Left lung (tissue), 10 donors: ENCODE data around the gene KRTAP9-7. TPM values are rescaled to one million over a fixed set of nuclear protein-coding genes. Genes with fewer than 3 reads are reported as not detected.

Experiments
- ATAC-seq: fragments of 200-7000 bp; cut with Tn5 transposase; one replicate; pipeline ENCODE4 v1.9.1; 2020; ENCODE audit warnings: moderate library complexity
- DNase-seq, 4 donors: peaks; one replicate each; pipeline ENCODE4 v3.0.0-alpha.2; 2013 to 2020
- H3K27ac ChIP-seq, 2 donors: fragments of 200-600 bp; sonication (generic) in 1 of 2; one replicate each; pipeline versions ENCODE4 v1.5.0 to v1.8.0; 2020 to 2021
- H3K27me3 ChIP-seq, 2 donors: fragments of 200-600 bp; sonication (generic) in 1 of 2; one replicate each; pipeline versions ENCODE4 v1.5.0 to v1.8.0; 2020 to 2021
- H3K36me3 ChIP-seq, 2 donors: fragments of 200-600 bp; sonication (generic) in 1 of 2; one replicate each; pipeline versions ENCODE4 v1.5.0 to v1.8.0; 2020 to 2021
- H3K4me1 ChIP-seq, 2 donors: fragments of 200-600 bp; one replicate each; pipeline ENCODE4 v1.8.0; 2021
- H3K4me3 ChIP-seq, 2 donors: fragments of 200-600 bp; sonication (generic) in 1 of 2; one replicate each; pipeline versions ENCODE4 v1.5.0 to v1.8.0; 2020 to 2021; ENCODE audit warnings: mild to moderate bottlenecking in 1 of 2
- H3K9me3 ChIP-seq, 2 donors: fragments of 200-600 bp; sonication (generic) in 1 of 2; one replicate each; pipeline versions ENCODE4 v1.5.0 to v1.8.0; 2020 to 2021
- intact Hi-C, 2 donors: fragments of 100-400 bp; cut with DNase I; formaldehyde crosslinking; loops; one replicate each; pipeline versions ENCODE4 v1.11.2 to v1.14.2; 2022
- polyA plus RNA-seq, 6 donors: library from polyadenylated mRNA; unstranded; fragments of 120-200 nt; gene quantifications; one replicate each; pipeline ENCODE4 v1.2.1, GENCODE V29; 2013; ENCODE audit not compliant: insufficient read length in 6 of 6
- total RNA-seq, 2 donors: library from RNA; stranded (reverse); fragmentation: NEBNext Ultra II Directional; extraction: Animal tissue kit (Norgen Biotek cat#: 25700); gene quantifications; one replicate each; pipeline ENCODE4 v1.2.1, GENCODE V29; 2021
- TF ChIP-seq, protein P1 (sequence below), 2 donors: fragments of 200-600 bp; sonication (generic) in 1 of 2; IDR thresholded peaks; one replicate each; pipeline versions ENCODE4 v1.5.0 to v1.8.0; 2021; ENCODE audit warnings: antibody characterized with exemption in 2 of 2
- donor health status: DM: no; HTN: yes; CAD: no.
- donor health status: DM: no; HTN: no; CAD: no.

Gene KRTAP9-7
- total and polyA plus RNA-seq, 8 donors: not detected

DNA sequence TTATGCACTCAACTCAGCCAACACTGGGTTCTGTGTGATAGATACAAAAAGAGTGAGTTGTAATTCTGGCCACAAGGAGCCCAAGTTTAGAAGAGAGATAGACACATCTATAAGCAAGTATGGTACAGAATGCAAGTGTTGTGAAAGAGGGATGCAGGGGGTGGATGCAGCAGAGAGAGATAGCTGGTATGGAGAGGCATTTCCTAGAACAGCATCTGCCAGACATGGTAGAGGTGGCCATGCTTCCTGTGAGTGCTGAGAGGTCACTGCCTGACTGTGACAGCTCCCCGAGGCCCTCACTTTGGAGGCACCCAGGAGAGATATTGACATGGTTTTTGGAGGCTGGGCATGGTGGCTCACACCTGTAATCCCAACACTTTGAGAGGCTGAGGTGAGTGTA, 35.6 kb downstream of the KRTAP9-7 start:
- Histone ChIP-seq H3K4me3 (no peak overlapping the region), H3K4me1 (peaks cover 0 to 19% of the 10 kb centered on the region in 2 donors), H3K27me3 (peaks cover 0 to 21% of the 10 kb centered on the region in 2 donors), H3K36me3 (no peaks in the 10 kb centered on the region), H3K27ac (no peak overlapping the region), H3K9me3 (no peaks in the 10 kb centered on the region)
- DNase-seq (no peak), ATAC-seq (no peak)
- TF ChIP-seq, protein P1, sequence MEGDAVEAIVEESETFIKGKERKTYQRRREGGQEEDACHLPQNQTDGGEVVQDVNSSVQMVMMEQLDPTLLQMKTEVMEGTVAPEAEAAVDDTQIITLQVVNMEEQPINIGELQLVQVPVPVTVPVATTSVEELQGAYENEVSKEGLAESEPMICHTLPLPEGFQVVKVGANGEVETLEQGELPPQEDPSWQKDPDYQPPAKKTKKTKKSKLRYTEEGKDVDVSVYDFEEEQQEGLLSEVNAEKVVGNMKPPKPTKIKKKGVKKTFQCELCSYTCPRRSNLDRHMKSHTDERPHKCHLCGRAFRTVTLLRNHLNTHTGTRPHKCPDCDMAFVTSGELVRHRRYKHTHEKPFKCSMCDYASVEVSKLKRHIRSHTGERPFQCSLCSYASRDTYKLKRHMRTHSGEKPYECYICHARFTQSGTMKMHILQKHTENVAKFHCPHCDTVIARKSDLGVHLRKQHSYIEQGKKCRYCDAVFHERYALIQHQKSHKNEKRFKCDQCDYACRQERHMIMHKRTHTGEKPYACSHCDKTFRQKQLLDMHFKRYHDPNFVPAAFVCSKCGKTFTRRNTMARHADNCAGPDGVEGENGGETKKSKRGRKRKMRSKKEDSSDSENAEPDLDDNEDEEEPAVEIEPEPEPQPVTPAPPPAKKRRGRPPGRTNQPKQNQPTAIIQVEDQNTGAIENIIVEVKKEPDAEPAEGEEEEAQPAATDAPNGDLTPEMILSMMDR (IDR thresholded peaks at IDR 0.05): no peak
- intact Hi-C loops: no loop called here

DNA sequence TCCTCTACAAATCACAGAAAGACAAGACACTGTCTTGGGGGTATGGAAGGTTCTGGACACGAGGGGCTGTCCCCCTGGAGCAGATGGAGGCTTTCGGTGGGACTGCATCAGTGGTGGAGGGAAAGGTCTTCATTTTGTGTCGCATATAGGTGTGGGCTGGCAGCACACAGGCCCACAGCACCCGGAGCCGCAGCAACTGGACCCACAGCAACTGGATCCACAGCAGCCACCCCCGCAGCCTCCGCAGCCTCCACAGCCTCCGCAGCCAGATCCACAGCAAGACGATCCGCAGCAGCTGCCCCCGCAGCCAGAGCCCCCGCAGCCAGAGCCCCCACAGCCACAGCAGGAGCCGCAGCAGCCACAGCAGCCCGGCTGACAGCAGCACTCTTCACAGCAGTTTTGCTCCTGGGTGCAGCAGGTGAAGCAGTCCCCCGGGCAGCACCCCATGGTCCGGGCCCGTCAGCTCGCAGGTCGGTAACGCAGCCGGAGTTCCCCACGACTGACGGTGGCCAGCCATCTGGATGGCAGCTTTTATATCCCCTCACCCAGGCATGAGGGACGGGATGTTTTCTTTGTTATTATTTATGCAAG, 39.8 kb downstream of the KRTAP9-7 start, which contains the start of gene KRTAP17-1:
TSS of gene KRTAP17-1 (minus strand) at position 507 of the 591 bp plus-strand sequence. CDS start at position 447, 60 bp downstream.
- peaks cover 0 to 5% of the 10 kb centered on the region in 2 donors for H3K27me3 ChIP-seq
- TF ChIP-seq, protein P1 (IDR thresholded peaks at IDR 0.05): no peak
- peaks cover 0 to 8% of the 10 kb centered on the region in 2 donors for H3K9me3 ChIP-seq
- no peaks in the 10 kb centered on the region for H3K36me3 ChIP-seq
- H3K27ac ChIP-seq: no peak within 1 kb of the TSS
- no peak within 1 kb of the TSS for H3K4me3 ChIP-seq
- DNase-seq (peak in 1 of 4 donors; percentile 70), ATAC-seq (no peak)
- H3K4me1 ChIP-seq: no peaks in the 10 kb centered on the region
- intact Hi-C loops: no loop called here

DNA sequence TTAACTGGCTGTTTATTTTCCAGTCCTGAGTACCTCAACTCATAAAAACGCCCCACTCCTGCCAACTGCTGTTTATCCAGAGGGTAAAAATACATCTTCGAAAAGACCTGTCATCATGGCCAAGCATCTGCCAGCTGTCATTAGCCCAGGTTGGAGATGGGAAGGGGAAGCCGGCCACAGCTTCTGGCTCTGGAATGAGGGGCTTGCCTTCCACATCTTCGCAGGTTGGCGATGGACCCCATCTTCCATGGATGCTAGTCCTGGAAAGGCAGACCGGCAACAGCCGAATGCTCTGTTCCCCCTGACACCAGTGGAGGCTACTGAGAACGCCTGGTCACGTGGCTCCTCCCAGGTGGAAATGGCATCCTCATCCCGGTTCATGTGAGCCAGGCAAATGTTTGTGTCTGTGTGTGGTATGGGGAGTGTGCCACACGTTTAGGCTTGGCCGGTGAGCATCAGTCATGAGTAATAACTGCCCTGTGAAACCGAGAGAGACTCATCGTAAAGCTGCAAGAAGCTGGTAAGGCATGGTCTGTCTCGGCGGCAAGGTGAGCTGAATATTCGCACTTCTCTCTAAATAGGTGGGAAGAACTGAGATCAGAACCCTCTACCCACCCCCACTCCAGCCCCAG, 40.4 kb downstream of the KRTAP9-7 start:
- DNase-seq: no peak

DNA sequence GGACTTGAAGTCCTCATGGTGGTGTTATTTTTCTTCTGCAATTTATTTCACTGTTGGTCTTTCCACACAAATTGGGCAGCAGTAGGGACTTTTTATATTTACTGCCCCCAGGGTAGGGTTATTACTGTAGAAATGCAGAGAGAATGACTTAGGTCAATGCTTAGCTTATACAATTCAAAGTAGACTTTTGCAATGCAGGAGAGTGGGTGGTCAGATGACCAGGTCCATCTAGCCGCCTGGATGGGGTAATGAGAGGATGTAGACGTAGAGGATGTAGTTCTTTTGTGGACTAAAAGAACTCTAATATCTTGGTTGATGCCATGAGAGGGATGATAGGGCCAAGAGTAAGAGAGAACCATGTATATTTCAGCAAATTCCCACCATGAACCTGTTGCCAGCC, 42.7 kb downstream of the KRTAP9-7 start:
- H3K36me3 ChIP-seq: no peaks in the 10 kb centered on the region
- no peak overlapping the region for H3K4me3 ChIP-seq
- DNase-seq (no peak), ATAC-seq (no peak)
- H3K9me3 ChIP-seq: peaks cover 0 to 13% of the 10 kb centered on the region in 2 donors
- H3K27ac ChIP-seq: no peak overlapping the region
- intact Hi-C loops: no loop called here
- no peaks in the 10 kb centered on the region for H3K4me1 ChIP-seq
- H3K27me3 ChIP-seq: no peaks in the 10 kb centered on the region
- TF ChIP-seq, protein P1 (IDR thresholded peaks at IDR 0.05): no peak

More for the DNA sequence above, 40.4 kb downstream of the KRTAP9-7 start:
- no peak overlapping the region for H3K27ac ChIP-seq
- H3K9me3 ChIP-seq: peaks cover 0 to 13% of the 10 kb centered on the region in 2 donors
- H3K4me1 ChIP-seq: no peaks in the 10 kb centered on the region
- no peak overlapping the region for H3K4me3 ChIP-seq
- H3K36me3 ChIP-seq: no peaks in the 10 kb centered on the region
- ATAC-seq: no peak
- peaks cover 0 to 5% of the 10 kb centered on the region in 2 donors for H3K27me3 ChIP-seq
- intact Hi-C loops: no loop called here
- TF ChIP-seq, protein P1 (IDR thresholded peaks at IDR 0.05): no peak

DNA sequence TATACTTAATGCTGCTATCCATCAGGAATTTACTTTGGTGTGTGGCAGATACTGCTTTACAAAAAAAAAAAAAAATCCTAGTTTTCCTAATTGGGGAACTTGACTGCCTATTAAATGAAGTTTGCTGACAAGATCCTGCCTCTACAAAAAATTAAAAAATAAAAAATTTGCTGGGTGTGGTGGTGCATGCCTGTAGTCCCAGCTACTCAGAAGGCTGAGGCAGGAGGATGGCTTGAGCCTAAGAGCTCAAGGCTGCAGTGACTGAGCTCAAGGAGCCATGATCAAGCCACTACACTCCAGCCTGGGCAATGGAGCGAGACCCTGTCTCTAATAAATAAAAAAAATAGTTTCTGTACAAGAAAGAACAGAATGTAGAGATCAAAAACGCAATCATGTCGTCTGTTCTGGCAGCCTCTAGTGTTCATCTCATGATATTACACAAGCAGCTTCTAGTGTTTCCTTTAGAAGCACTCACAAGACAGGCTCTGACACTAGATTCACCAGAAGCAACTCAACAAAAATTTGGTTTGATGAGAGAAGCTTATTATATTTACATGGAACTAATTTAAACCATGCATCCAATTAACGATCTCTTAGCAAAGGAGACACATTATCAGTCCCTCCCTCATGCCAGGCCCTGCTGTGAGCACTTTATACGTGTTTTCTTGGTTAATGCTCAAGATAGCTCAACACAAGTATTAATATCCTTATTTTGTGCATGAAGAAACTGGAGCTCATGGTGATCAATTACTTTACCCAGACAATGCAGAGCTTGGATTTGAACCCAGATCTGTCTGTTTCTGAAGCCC, 46.8 kb downstream of the KRTAP9-7 start:
- Histone ChIP-seq H3K4me1 (no peaks in the 10 kb centered on the region), H3K27me3 (no peaks in the 10 kb centered on the region), H3K36me3 (no peaks in the 10 kb centered on the region), H3K27ac (no peak overlapping the region), H3K9me3 (peaks cover 0 to 13% of the 10 kb centered on the region in 2 donors), H3K4me3 (no peak overlapping the region)
- intact Hi-C loops: no loop called here
- DNase-seq: peak in 2 of 4 donors; percentile 17 to 30
- TF ChIP-seq, protein P1 (IDR thresholded peaks at IDR 0.05): peak; percentile 54 to 85
- peak; percentile 87 for ATAC-seq
